ENCODE results near the gene BTG4.

GRCh38 chr11:111527279-111527678, 15.1 kb upstream of the BTG4 start:
- TF ChIP-seq GATA2 (IDR thresholded peaks at IDR 0.05; ENCODE audit: insufficient read depth, insufficient read length, low read depth, low read length) = no peak
- no peak for TF ChIP-seq CTCF (IDR thresholded peaks at IDR 0.05; ENCODE audit: extremely low read depth in 1 of 2, insufficient read depth in 1 of 2, low read depth in 1 of 2, low read length in 2 of 2)
- TF ChIP-seq POLR2A (IDR thresholded peaks at IDR 0.05; ENCODE audit: low read depth, low read length) = no peak
- no peak for TF ChIP-seq POLR2AphosphoS5 (IDR thresholded peaks at IDR 0.05; ENCODE audit: insufficient read depth, low read depth, low read length)
- no peak for TF ChIP-seq MYC (IDR thresholded peaks at IDR 0.05; ENCODE audit: low read depth, low read length)
- TF ChIP-seq EZH2 (IDR thresholded peaks at IDR 0.05; ENCODE audit: borderline replicate concordance, low read depth, low read length, severe bottlenecking) = no peak
- no peak for TF ChIP-seq MAX (IDR thresholded peaks at IDR 0.05; ENCODE audit: insufficient read depth, insufficient read length)
- no peak for TF ChIP-seq FOS (IDR thresholded peaks at IDR 0.05; ENCODE audit: borderline replicate concordance, insufficient read depth, low read length)
- no peak for TF ChIP-seq JUN (IDR thresholded peaks at IDR 0.05; ENCODE audit: borderline replicate concordance, insufficient read depth, insufficient read length, low read depth)
